SK-N-SH (cell line): ENCODE results near the gene GRM5.
"Not testable (repeated sequence)": the region's sequence is repeated elsewhere in the genome, so short reads cannot be mapped to it uniquely, and the experiment has no call there.

Source experiments
- CHD2 ChIP-seq: fragments of 150-350 bp; IDR thresholded peaks from 2 replicates; pipeline ENCODE4 v1.6.1; 2018; ENCODE audit warnings: low read length; ENCODE audit not compliant: partially characterized antibody
- CTCF ChIP-seq: fragments of 200-600 bp; sonication (generic); IDR thresholded peaks from 2 replicates; pipeline ENCODE4 v1.6.1; 2017; ENCODE audit warnings: antibody characterized with exemption, mild to moderate bottlenecking, moderate library complexity
- ELF1 ChIP-seq: IDR thresholded peaks from 2 replicates; pipeline ENCODE4 v1.4.0; 2012
- IRF3 ChIP-seq: fragments of 150-350 bp; IDR thresholded peaks from 2 replicates; pipeline ENCODE4 v1.6.1; 2016; ENCODE audit warnings: mild to moderate bottlenecking, low read depth, low read length
- JUND ChIP-seq: IDR thresholded peaks from 2 replicates; pipeline ENCODE4 v1.4.0; 2012
- RAD21 ChIP-seq: IDR thresholded peaks from 2 replicates; pipeline ENCODE4 v1.6.1; 2012; ENCODE audit warnings: mild to moderate bottlenecking, low read length
- REST ChIP-seq: IDR thresholded peaks from 2 replicates; pipeline ENCODE4 v1.6.1; 2012; ENCODE audit warnings: mild to moderate bottlenecking, low read depth, low read length, moderate library complexity
- RFX5 ChIP-seq: IDR thresholded peaks from 2 replicates; pipeline ENCODE4 v1.6.1; 2012; ENCODE audit warnings: mild to moderate bottlenecking, improper control_type of control experiment, low read length
- SIN3A ChIP-seq: IDR thresholded peaks from 2 replicates; pipeline ENCODE4 v1.6.1; 2012; ENCODE audit warnings: low read depth, mild to moderate bottlenecking, low read length, moderate library complexity, borderline replicate concordance
- TAF1 ChIP-seq: IDR thresholded peaks from 2 replicates; pipeline ENCODE4 v1.6.1; 2012; ENCODE audit warnings: low read depth, mild to moderate bottlenecking, low read length, moderate library complexity, borderline replicate concordance
- TCF12 ChIP-seq: IDR thresholded peaks from 2 replicates; pipeline ENCODE4 v1.4.0; 2012
- USF2 ChIP-seq: fragments of 150-350 bp; IDR thresholded peaks from 2 replicates; pipeline ENCODE4 v1.6.1; 2017; ENCODE audit warnings: antibody characterized with exemption, low read length, low read depth, borderline replicate concordance

GRCh38 chr11:89029671-89030070 is 36.1 kb downstream of the GRM5 start:
- TF ChIP-seq REST, USF2, CTCF, IRF3, TAF1, ELF1, RAD21, TCF12, SIN3A, CHD2, JUND, RFX5: not testable (repeated sequence)
